Measurements from ENCODE around the gene TFG.

TFG gene

GRCh38 chr3:100753846-100754245 lies 44.6 kb downstream of the TFG start:
- Mint-ChIP-seq H3K4me3 (no peak overlapping the region), H3K4me1 (no peaks in the 10 kb centered on the region), H3K27me3 (no peaks in the 10 kb centered on the region), H3K27ac (no peak overlapping the region), H3K9me3 (no peaks in the 10 kb centered on the region), H3K36me3 (peaks cover 37% of the 10 kb centered on the region)
- CTCF ChIA-PET, result interaction anchor here (1.2 kb wide), 1 partner anchor 12 kb away, joined by 3 read pairs; no protein-coding TSS in a partner anchor
- no peak for DNase-seq

GRCh38 chr3:100754563-100755334 lies 45.5 kb downstream of the TFG start:
- Mint-ChIP-seq H3K36me3 (peaks cover 35% of the 10 kb centered on the region), H3K27me3 (no peaks in the 10 kb centered on the region), H3K4me3 (no peak overlapping the region), H3K4me1 (no peaks in the 10 kb centered on the region), H3K27ac (no peak overlapping the region), H3K9me3 (no peaks in the 10 kb centered on the region)
- CTCF ChIA-PET, result no interaction called here
- DNase-seq, result no peak

- no peak for DNase-seq
- CTCF ChIA-PET, result interaction anchor here (0.6 to 1.1 kb wide), 2 partner anchors 19 to 305 kb away, joined by 3 read pairs; no protein-coding TSS in a partner anchor
- no peaks in the 10 kb centered on the region for H3K4me1 Mint-ChIP-seq
- no peaks in the 10 kb centered on the region for H3K27me3 Mint-ChIP-seq
- no peak overlapping the region for H3K4me3 Mint-ChIP-seq
- H3K27ac Mint-ChIP-seq, result no peak overlapping the region
- peaks cover 30% of the 10 kb centered on the region for H3K36me3 Mint-ChIP-seq
- H3K9me3 Mint-ChIP-seq, result no peaks in the 10 kb centered on the region
Measured at GRCh38 chr3:100756441-100756840, 47.1 kb downstream of the TFG start.

- H3K4me3 Mint-ChIP-seq, result no peak overlapping the region
- H3K4me1 Mint-ChIP-seq, result no peaks in the 10 kb centered on the region
- peaks cover 9% of the 10 kb centered on the region for H3K36me3 Mint-ChIP-seq
Measured at GRCh38 chr3:100759159-100759558, 49.9 kb downstream of the TFG start.

GRCh38 chr3:100759950-100760349 lies 50.7 kb downstream of the TFG start:
- Mint-ChIP-seq H3K36me3 (peaks cover 9% of the 10 kb centered on the region), H3K4me1 (peaks cover 4% of the 10 kb centered on the region), H3K4me3 (no peak overlapping the region), H3K27me3 (no peaks in the 10 kb centered on the region), H3K9me3 (no peaks in the 10 kb centered on the region), H3K27ac (no peak overlapping the region)
- DNase-seq, result no peak
- CTCF ChIA-PET, result interaction anchor here (2.8 kb wide), 1 partner anchor 37 kb away, joined by 10 read pairs; no protein-coding TSS in a partner anchor

More at GRCh38 chr3:100759159-100759558, 49.9 kb downstream of the TFG start:
- H3K27me3 Mint-ChIP-seq, result no peaks in the 10 kb centered on the region
- H3K9me3 Mint-ChIP-seq, result no peaks in the 10 kb centered on the region
- no peak for DNase-seq
- CTCF ChIA-PET, result interaction anchor here (0.6 to 2.8 kb wide), 2 partner anchors 37 to 49 kb away, joined by 3 to 10 read pairs; no protein-coding TSS in a partner anchor
- no peak overlapping the region for H3K27ac Mint-ChIP-seq

- H3K4me1 Mint-ChIP-seq, result peaks cover 7% of the 10 kb centered on the region
- H3K36me3 Mint-ChIP-seq, result peaks cover 7% of the 10 kb centered on the region
- no peak for DNase-seq
- no peaks in the 10 kb centered on the region for H3K27me3 Mint-ChIP-seq
- no peaks in the 10 kb centered on the region for H3K9me3 Mint-ChIP-seq
- no peak overlapping the region for H3K4me3 Mint-ChIP-seq
- CTCF ChIA-PET, result interaction anchor here (0.9 to 2.8 kb wide), 2 partner anchors 36 to 50 kb away, joined by 3 to 10 read pairs; no protein-coding TSS in a partner anchor
- no peak overlapping the region for H3K27ac Mint-ChIP-seq
Measured at GRCh38 chr3:100760377-100760776, 51.1 kb downstream of the TFG start.

GRCh38 chr3:100761211-100761942 lies 52.1 kb downstream of the TFG start:
- no peak overlapping the region for H3K27ac Mint-ChIP-seq
- H3K9me3 Mint-ChIP-seq, result no peaks in the 10 kb centered on the region
- H3K27me3 Mint-ChIP-seq, result no peaks in the 10 kb centered on the region
- peaks cover 6% of the 10 kb centered on the region for H3K36me3 Mint-ChIP-seq
- peaks cover 17% of the 10 kb centered on the region for H3K4me1 Mint-ChIP-seq
- DNase-seq, result peak; percentile 37
- CTCF ChIA-PET, result interaction anchor here (0.9 to 2.8 kb wide), 2 partner anchors 35 to 51 kb away, joined by 3 to 10 read pairs; no protein-coding TSS in a partner anchor
- no peak overlapping the region for H3K4me3 Mint-ChIP-seq

- DNase-seq, result no peak
- H3K9me3 Mint-ChIP-seq, result no peaks in the 10 kb centered on the region
- peaks cover 20% of the 10 kb centered on the region for H3K4me1 Mint-ChIP-seq
- CTCF ChIA-PET, result interaction anchor here (2.8 kb wide), 1 partner anchor 35 kb away, joined by 10 read pairs; no protein-coding TSS in a partner anchor
- H3K4me3 Mint-ChIP-seq, result no peak overlapping the region
- no peaks in the 10 kb centered on the region for H3K27me3 Mint-ChIP-seq
- H3K36me3 Mint-ChIP-seq, result peaks cover 5% of the 10 kb centered on the region
- no peak overlapping the region for H3K27ac Mint-ChIP-seq
Measured at GRCh38 chr3:100761951-100762350, 52.7 kb downstream of the TFG start.

- peaks cover 20% of the 10 kb centered on the region for H3K4me1 Mint-ChIP-seq
- no peaks in the 10 kb centered on the region for H3K36me3 Mint-ChIP-seq
- peaks cover 4% of the 10 kb centered on the region for H3K27me3 Mint-ChIP-seq
- CTCF ChIA-PET, result no interaction called here
- no peak overlapping the region for H3K4me3 Mint-ChIP-seq
- no peaks in the 10 kb centered on the region for H3K9me3 Mint-ChIP-seq
- DNase-seq, result no peak
- no peak overlapping the region for H3K27ac Mint-ChIP-seq
Measured at GRCh38 chr3:100765437-100765975, 56.2 kb downstream of the TFG start.

GRCh38 chr3:100766069-100766468 lies 56.8 kb downstream of the TFG start:
- Mint-ChIP-seq H3K4me1 (peaks cover 20% of the 10 kb centered on the region), H3K27ac (peak overlapping the region; percentile 7), H3K4me3 (no peak overlapping the region), H3K27me3 (peaks cover 4% of the 10 kb centered on the region), H3K9me3 (no peaks in the 10 kb centered on the region), H3K36me3 (no peaks in the 10 kb centered on the region)
- CTCF ChIA-PET, result interaction anchor here (1.7 kb wide), 1 partner anchor 31 kb away, joined by 4 read pairs; no protein-coding TSS in a partner anchor
- peak; percentile 38 for DNase-seq

- no peak overlapping the region for H3K4me3 Mint-ChIP-seq
- CTCF ChIA-PET, result interaction anchor here (1.6 kb wide), 1 partner anchor 27 kb away, joined by 4 read pairs; no protein-coding TSS in a partner anchor
- no peaks in the 10 kb centered on the region for H3K36me3 Mint-ChIP-seq
- H3K27me3 Mint-ChIP-seq, result peaks cover 4% of the 10 kb centered on the region
- H3K27ac Mint-ChIP-seq, result no peak overlapping the region
- peaks cover 18% of the 10 kb centered on the region for H3K4me1 Mint-ChIP-seq
- no peak for DNase-seq
- no peaks in the 10 kb centered on the region for H3K9me3 Mint-ChIP-seq
Measured at GRCh38 chr3:100769693-100770092, 60.4 kb downstream of the TFG start.

- no peak for DNase-seq
- Mint-ChIP-seq H3K9me3 (no peaks in the 10 kb centered on the region), H3K4me1 (no peaks in the 10 kb centered on the region), H3K27ac (no peak overlapping the region), H3K36me3 (no peaks in the 10 kb centered on the region), H3K27me3 (no peaks in the 10 kb centered on the region), H3K4me3 (no peak overlapping the region)
- CTCF ChIA-PET, result no interaction called here
Measured at GRCh38 chr3:100775226-100775625, 65.9 kb downstream of the TFG start.

GRCh38 chr3:100775669-100776068 lies 66.4 kb downstream of the TFG start:
- DNase-seq, result no peak
- CTCF ChIA-PET, result no interaction called here
- H3K4me3 Mint-ChIP-seq, result no peak overlapping the region
- no peaks in the 10 kb centered on the region for H3K9me3 Mint-ChIP-seq
- no peaks in the 10 kb centered on the region for H3K4me1 Mint-ChIP-seq
- no peaks in the 10 kb centered on the region for H3K27me3 Mint-ChIP-seq
- H3K27ac Mint-ChIP-seq, result no peak overlapping the region
- H3K36me3 Mint-ChIP-seq, result no peaks in the 10 kb centered on the region

GRCh38 chr3:100776097-100776729 lies 66.9 kb downstream of the TFG start:
- DNase-seq, result no peak
- Mint-ChIP-seq H3K4me3 (no peak overlapping the region), H3K27me3 (no peaks in the 10 kb centered on the region), H3K36me3 (no peaks in the 10 kb centered on the region), H3K4me1 (no peaks in the 10 kb centered on the region), H3K27ac (no peak overlapping the region), H3K9me3 (no peaks in the 10 kb centered on the region)
- CTCF ChIA-PET, result interaction anchor here (0.7 to 1.5 kb wide), 3 partner anchors 20 to 174 kb away, joined by 3 to 6 read pairs (median 3); no protein-coding TSS in a partner anchor

Measured in activated naive CD4-positive, alpha-beta T cell treated with anti-CD3 and anti-CD28 coated beads, Interleukin-2, amount 10 ng/mL, durations not matched to agents 7 days and 5 days (primary cell).